GM06990 (cell line): Measurements from ENCODE around the gene C2orf76.
"Not testable (repeated sequence)": the region's sequence is repeated elsewhere in the genome, so short reads cannot be mapped to it uniquely, and the experiment has no call there.

Experiments
- DNase-seq: peaks from one replicate; pipeline ENCODE4 v3.0.0-alpha.2; 2011; ENCODE audit not compliant: insufficient read length; ENCODE audit errors: extremely low read depth
- H3K27me3 ChIP-seq: replicated peaks from 2 replicates; pipeline ENCODE4 v1.6.0; 2011; ENCODE audit warnings: low read length; ENCODE audit not compliant: control insufficient read depth, insufficient read depth
- H3K36me3 ChIP-seq: 2 replicates; pipeline ENCODE4 v1.5.1; 2011; ENCODE audit warnings: low read length; ENCODE audit not compliant: control insufficient read depth, insufficient read depth
- H3K4me3 ChIP-seq: replicated peaks from 2 replicates; pipeline ENCODE4 v1.5.1; 2011; ENCODE audit warnings: low read depth, mild to moderate bottlenecking, control low read depth, low read length
- TF ChIP-seq, protein P1 (sequence below): IDR thresholded peaks from 2 replicates; pipeline ENCODE4 v1.5.1; 2011; ENCODE audit warnings: low read length, control low read depth, mild to moderate bottlenecking, inconsistent platforms; ENCODE audit not compliant: insufficient read depth, poor library complexity, severe bottlenecking

The C2orf76 gene

GRCh38 chr2:119407430-119408220, 41.0 kb upstream of the C2orf76 start:
- DNase-seq = no peak
- TF ChIP-seq, protein P1, sequence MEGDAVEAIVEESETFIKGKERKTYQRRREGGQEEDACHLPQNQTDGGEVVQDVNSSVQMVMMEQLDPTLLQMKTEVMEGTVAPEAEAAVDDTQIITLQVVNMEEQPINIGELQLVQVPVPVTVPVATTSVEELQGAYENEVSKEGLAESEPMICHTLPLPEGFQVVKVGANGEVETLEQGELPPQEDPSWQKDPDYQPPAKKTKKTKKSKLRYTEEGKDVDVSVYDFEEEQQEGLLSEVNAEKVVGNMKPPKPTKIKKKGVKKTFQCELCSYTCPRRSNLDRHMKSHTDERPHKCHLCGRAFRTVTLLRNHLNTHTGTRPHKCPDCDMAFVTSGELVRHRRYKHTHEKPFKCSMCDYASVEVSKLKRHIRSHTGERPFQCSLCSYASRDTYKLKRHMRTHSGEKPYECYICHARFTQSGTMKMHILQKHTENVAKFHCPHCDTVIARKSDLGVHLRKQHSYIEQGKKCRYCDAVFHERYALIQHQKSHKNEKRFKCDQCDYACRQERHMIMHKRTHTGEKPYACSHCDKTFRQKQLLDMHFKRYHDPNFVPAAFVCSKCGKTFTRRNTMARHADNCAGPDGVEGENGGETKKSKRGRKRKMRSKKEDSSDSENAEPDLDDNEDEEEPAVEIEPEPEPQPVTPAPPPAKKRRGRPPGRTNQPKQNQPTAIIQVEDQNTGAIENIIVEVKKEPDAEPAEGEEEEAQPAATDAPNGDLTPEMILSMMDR = peak; percentile 71
- no peaks in the 10 kb centered on the region for H3K27me3 ChIP-seq
- H3K36me3 ChIP-seq = no peaks in the 10 kb centered on the region
- no peak overlapping the region for H3K4me3 ChIP-seq

DNA sequence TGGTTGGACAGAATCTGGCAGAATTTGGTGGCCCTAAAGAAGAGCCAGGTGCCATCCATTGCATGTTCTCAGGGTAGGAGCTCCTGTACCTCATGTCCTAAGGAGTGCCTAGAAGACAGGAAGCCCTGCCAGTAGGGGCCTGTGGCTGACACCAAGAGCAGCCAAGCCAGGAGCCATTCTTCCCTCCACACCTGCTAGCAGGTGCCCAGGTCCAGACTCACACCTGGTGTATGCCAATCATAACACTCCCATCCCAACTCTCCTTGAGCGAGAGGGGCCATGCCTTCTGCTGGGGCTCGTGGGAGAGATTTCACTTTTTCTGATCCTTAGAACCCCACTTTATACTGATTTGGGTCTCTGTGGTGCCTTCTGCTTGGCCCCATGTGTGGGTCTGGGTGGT, 38.5 kb upstream of the C2orf76 start:
- TF ChIP-seq, protein P1 = no peak
- Histone ChIP-seq H3K27me3 (no peaks in the 10 kb centered on the region), H3K4me3 (no peak overlapping the region), H3K36me3 (no peaks in the 10 kb centered on the region)
- DNase-seq = no peak

GRCh38 chr2:119403618-119404017, 37.0 kb upstream of the C2orf76 start:
- not testable (repeated sequence) for H3K27me3 ChIP-seq, H3K4me3 ChIP-seq, H3K36me3 ChIP-seq, DNase-seq

- DNase-seq = no peak
- TF ChIP-seq, protein P1 = no peak
- Histone ChIP-seq H3K27me3 (no peaks in the 10 kb centered on the region), H3K36me3 (no peaks in the 10 kb centered on the region), H3K4me3 (no peak overlapping the region)
Observed at GRCh38 chr2:119402645-119403560, 36.3 kb upstream of the C2orf76 start.

- DNase-seq = no peak
- H3K36me3 ChIP-seq = no peaks in the 10 kb centered on the region
- TF ChIP-seq, protein P1 = no peak
- no peaks in the 10 kb centered on the region for H3K27me3 ChIP-seq
- no peak overlapping the region for H3K4me3 ChIP-seq
Observed at GRCh38 chr2:119402106-119402505, 35.5 kb upstream of the C2orf76 start.

GRCh38 chr2:119397196-119397595, 30.6 kb upstream of the C2orf76 start:
- no peak for DNase-seq
- H3K36me3 ChIP-seq = no peaks in the 10 kb centered on the region
- TF ChIP-seq, protein P1 = no peak
- no peak overlapping the region for H3K4me3 ChIP-seq
- H3K27me3 ChIP-seq = no peaks in the 10 kb centered on the region
